ENCODE results near the gene GNG7. TPM values are rescaled to one million over a fixed set of nuclear protein-coding genes. Genes with fewer than 3 reads are reported as not detected.

The GNG7 gene
- total and polyA plus RNA-seq, 10 of the 15 experiments (the other 5 are each of a cell fraction or from before 2014, with no cell fraction given) = 1.9 to 13.6 (median 6.5) TPM

- TF ChIP-seq PKNOX1 (IDR thresholded peaks at IDR 0.05) = no peak
- TF ChIP-seq PAX8 (IDR thresholded peaks at IDR 0.05) = no peak
- no peak for TF ChIP-seq STAT1 (conservative IDR thresholded peaks at IDR 0.05)
- no peak for TF ChIP-seq CBX3 (IDR thresholded peaks at IDR 0.05; ENCODE audit: borderline replicate concordance, low read depth)
- TF ChIP-seq RUNX3 (IDR thresholded peaks at IDR 0.05; ENCODE audit: low read length) = peak; percentile 86
- peak; percentile 4; the same call in 1 of the 2 replicates for TF ChIP-seq BCL11A (IDR thresholded peaks at IDR 0.05; ENCODE audit: low read depth, low read length)
- peak; percentile 90; the same call in 1 of the 2 replicates for TF ChIP-seq CHD1 (IDR thresholded peaks at IDR 0.05; ENCODE audit: low read depth, low read length)
- peak; percentile 98 for TF ChIP-seq SMAD1 (IDR thresholded peaks at IDR 0.05; ENCODE audit: low read depth, partially characterized antibody)
- TF ChIP-seq ZNF207 (IDR thresholded peaks at IDR 0.05; ENCODE audit: borderline replicate concordance) = no peak
- no peak; the same call in 1 of the 2 replicates for TF ChIP-seq ELK1 (IDR thresholded peaks at IDR 0.05; ENCODE audit: low read depth, low read length)
- TF ChIP-seq CBX5 (IDR thresholded peaks at IDR 0.05; ENCODE audit: low read depth) = peak; percentile 92
- TF ChIP-seq NKRF (conservative IDR thresholded peaks at IDR 0.05) = peak; percentile 95
- peak; percentile 83 for TF ChIP-seq BACH1 (IDR thresholded peaks at IDR 0.05; ENCODE audit: borderline replicate concordance)
- no peak for TF ChIP-seq MYC (IDR thresholded peaks at IDR 0.05; ENCODE audit: insufficient read depth, insufficient read length, insufficient replicate concordance, low read length, severe bottlenecking)
- 0 out of 4 replicates have a peak, but pooled peaks of 1 of the 2 experiments have one; percentile 3 for TF ChIP-seq SRF (IDR thresholded peaks at IDR 0.05; ENCODE audit: low read depth in 2 of 2, low read length in 2 of 2)
- peak; percentile 100 for TF ChIP-seq POLR2A (IDR thresholded peaks at IDR 0.05; ENCODE audit: low read depth, low read length)
Observed at GRCh38 chr19:2475702-2476450, 226.6 kb downstream of the GNG7 start, which contains the start of gene GADD45B (continued).

Data from GM12878 (cell line).